ENCODE data around the gene AFP.

AFP gene

DNA sequence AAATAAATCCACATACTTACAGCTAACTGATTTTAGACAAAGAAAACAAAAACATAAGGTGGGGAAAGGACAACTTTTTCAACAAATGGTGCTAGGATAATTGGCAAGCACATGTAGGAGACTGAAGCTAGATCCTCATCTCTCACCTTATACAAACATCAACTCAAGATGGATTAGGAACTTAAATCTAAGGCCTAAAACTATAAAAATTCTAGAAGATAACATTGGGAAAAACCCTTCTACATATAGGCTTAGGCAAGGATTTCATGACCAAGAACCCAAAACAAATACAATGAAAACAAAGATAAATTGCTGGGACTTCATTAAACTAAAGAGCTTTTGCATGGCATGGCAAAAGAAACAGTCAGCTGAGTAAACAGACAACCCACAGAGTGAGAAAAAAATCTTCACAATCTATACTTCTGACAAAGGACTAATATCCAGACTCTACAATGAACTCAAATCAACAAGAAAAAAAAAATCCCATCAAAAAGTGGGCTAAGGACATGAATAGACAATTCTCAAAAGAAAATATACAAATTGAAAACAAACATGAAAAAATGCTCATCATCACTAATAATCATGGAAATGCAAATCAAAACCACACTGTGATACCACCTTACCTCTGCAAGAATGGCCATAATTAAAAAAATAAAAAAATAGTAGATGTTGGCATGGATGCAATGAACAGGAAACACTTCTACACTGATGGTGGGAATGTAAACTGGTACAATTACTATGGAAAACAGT, 14.1 kb upstream of the AFP start:
- no peaks in the 10 kb centered on the region for H3K27me3 Mint-ChIP-seq
- no peaks in the 10 kb centered on the region for H3K9me3 Mint-ChIP-seq
- no peaks in the 10 kb centered on the region for H3K36me3 Mint-ChIP-seq
- no peak overlapping the region for H3K4me3 Mint-ChIP-seq
- CTCF ChIA-PET = no interaction called here
- no peak overlapping the region for H3K27ac Mint-ChIP-seq
- no peaks in the 10 kb centered on the region for H3K4me1 Mint-ChIP-seq
- no peak for DNase-seq

DNA sequence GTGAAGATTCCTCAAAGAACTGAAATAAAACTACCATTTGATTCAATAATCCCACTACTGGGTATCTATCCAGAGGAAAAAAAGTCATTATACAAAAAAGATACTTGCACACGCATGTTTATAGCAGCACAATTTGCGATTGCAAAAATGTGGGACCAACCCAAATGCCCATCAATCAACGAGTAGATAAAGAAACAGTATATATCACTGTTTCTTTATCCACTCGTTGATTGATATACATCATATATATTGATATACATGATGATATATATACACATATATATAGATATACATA, 13.6 kb upstream of the AFP start:
- no peaks in the 10 kb centered on the region for H3K4me1 Mint-ChIP-seq
- no peaks in the 10 kb centered on the region for H3K9me3 Mint-ChIP-seq
- H3K36me3 Mint-ChIP-seq = no peaks in the 10 kb centered on the region
- CTCF ChIA-PET = no interaction called here
- H3K27ac Mint-ChIP-seq = no peak overlapping the region
- DNase-seq = no peak
- no peak overlapping the region for H3K4me3 Mint-ChIP-seq
- no peaks in the 10 kb centered on the region for H3K27me3 Mint-ChIP-seq

DNA sequence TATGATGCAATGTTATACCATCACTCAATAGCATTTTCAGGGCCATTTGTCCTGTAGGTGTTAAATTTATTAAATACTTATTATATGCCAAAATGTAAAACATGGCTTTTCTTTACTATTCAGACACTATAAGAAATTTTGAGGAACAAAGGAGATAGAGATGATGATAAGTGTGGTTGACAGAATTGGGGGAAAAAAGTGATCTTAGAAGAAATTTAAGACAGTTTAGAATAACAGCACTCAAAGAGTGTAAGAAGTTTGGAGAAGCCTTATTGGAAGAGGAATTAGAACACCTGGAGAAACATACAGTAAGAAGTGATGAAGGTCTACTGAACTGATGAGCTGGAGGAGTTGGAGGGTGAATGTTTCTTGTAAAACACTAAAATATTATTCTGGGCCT, 12.8 kb upstream of the AFP start:
- Mint-ChIP-seq H3K27me3 (no peaks in the 10 kb centered on the region), H3K9me3 (no peaks in the 10 kb centered on the region), H3K4me3 (no peak overlapping the region), H3K36me3 (no peaks in the 10 kb centered on the region), H3K27ac (no peak overlapping the region), H3K4me1 (no peaks in the 10 kb centered on the region)
- CTCF ChIA-PET = interaction anchor here (0.8 kb wide), 1 partner anchor 21 kb away, joined by 3 read pairs; no protein-coding TSS in a partner anchor
- DNase-seq = no peak

DNA sequence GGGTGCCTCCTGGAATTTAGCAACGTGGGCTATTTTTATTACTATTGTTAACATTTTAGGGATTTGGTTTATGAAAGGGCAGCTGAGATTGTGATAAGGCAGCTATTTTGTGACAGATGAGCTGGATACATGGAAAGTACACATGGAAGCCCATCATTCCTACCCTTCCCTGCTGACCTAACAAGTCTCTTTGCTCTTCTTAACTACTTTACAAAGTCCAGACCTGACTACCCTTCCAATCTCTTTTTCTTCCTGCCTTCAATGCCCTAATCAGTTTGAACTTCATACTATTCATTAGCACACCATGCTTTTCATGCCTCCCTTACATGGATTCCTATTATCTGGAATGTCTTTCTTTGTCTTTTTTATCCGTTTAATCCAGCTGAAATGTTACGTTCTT, 9.4 kb upstream of the AFP start:
- CTCF ChIA-PET = no interaction called here
- Mint-ChIP-seq H3K36me3 (no peaks in the 10 kb centered on the region), H3K27ac (no peak overlapping the region), H3K9me3 (no peaks in the 10 kb centered on the region), H3K27me3 (no peaks in the 10 kb centered on the region), H3K4me1 (no peaks in the 10 kb centered on the region), H3K4me3 (no peak overlapping the region)
- no peak for DNase-seq

DNA sequence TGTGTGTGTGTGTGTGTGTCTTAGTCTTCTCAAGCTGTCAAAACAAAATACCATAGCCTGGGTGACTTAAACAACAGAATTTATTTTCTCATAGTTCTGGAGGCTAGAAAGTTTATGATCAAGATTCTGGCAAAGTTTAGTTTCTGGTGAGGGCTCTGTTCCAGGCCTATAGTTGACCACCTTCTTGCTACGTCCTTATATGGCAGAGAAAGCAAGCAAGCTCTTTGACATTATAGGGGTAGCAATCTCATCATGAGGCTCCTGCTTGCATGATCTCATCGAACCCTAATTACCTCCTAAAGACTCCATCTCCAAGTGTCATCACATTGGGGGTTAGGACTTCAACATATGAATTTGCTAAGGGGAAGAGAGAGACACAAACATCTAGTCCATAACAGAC, 6.9 kb upstream of the AFP start:
- H3K27me3 Mint-ChIP-seq = no peaks in the 10 kb centered on the region
- no peak overlapping the region for H3K4me3 Mint-ChIP-seq
- DNase-seq = no peak
- H3K9me3 Mint-ChIP-seq = no peaks in the 10 kb centered on the region
- H3K36me3 Mint-ChIP-seq = no peaks in the 10 kb centered on the region
- CTCF ChIA-PET = interaction anchor here (1.3 kb wide), 1 partner anchor 9 kb away, joined by 3 read pairs; no protein-coding TSS in a partner anchor
- H3K27ac Mint-ChIP-seq = no peak overlapping the region
- no peaks in the 10 kb centered on the region for H3K4me1 Mint-ChIP-seq

DNA sequence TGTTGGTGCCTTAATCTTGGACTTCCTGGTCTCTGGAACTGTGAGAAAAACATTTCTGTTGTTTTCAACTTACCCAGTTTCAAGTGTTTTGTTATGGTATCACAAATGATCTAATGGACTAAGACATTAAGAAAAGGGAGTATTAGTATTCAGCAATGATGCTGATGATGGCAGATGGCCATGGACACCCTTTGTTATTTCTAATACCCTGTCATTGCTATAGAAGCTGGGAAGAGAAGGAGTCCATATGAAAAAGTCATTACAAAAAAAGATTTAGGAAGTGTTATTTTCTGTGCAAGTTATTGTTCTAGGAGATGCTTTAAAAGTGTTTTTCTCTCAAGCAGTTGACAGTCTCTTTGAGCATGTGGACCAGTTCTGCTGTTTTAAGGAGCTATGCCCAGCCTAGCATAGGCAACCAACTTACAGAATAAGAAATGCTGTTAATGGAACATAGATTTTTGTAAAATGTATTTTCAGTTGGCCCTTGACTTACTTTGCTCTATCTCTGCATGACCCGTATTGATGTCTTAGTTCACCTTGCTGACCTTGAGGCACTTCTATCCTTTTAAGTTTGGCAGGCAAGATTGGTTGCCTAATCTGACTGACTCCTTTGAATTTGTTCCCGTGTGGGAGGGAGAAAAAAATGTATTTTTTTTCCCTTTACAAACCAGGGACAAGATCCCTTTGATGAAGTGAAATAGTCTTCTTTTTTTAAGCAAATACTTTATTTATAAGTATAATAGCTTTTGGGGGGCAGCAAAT, 6.0 kb upstream of the AFP start:
- H3K9me3 Mint-ChIP-seq = no peaks in the 10 kb centered on the region
- H3K4me3 Mint-ChIP-seq = no peak overlapping the region
- H3K27me3 Mint-ChIP-seq = no peaks in the 10 kb centered on the region
- H3K27ac Mint-ChIP-seq = no peak overlapping the region
- DNase-seq = no peak
- no peaks in the 10 kb centered on the region for H3K36me3 Mint-ChIP-seq
- H3K4me1 Mint-ChIP-seq = no peaks in the 10 kb centered on the region
- CTCF ChIA-PET = no interaction called here

DNA sequence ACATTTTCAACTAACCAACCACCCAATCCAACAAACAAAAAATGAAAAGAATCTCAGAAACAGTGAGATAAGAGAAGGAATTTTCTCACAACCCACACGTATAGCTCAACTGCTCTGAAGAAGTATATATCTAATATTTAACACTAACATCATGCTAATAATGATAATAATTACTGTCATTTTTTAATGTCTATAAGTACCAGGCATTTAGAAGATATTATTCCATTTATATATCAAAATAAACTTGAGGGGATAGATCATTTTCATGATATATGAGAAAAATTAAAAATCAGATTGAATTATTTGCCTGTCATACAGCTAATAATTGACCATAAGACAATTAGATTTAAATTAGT, 4.2 kb upstream of the AFP start:
- CTCF ChIA-PET = no interaction called here
- no peak for DNase-seq
- Mint-ChIP-seq H3K27ac (no peak overlapping the region), H3K4me1 (no peaks in the 10 kb centered on the region), H3K4me3 (no peak overlapping the region), H3K27me3 (no peaks in the 10 kb centered on the region), H3K36me3 (no peaks in the 10 kb centered on the region), H3K9me3 (no peaks in the 10 kb centered on the region)

DNA sequence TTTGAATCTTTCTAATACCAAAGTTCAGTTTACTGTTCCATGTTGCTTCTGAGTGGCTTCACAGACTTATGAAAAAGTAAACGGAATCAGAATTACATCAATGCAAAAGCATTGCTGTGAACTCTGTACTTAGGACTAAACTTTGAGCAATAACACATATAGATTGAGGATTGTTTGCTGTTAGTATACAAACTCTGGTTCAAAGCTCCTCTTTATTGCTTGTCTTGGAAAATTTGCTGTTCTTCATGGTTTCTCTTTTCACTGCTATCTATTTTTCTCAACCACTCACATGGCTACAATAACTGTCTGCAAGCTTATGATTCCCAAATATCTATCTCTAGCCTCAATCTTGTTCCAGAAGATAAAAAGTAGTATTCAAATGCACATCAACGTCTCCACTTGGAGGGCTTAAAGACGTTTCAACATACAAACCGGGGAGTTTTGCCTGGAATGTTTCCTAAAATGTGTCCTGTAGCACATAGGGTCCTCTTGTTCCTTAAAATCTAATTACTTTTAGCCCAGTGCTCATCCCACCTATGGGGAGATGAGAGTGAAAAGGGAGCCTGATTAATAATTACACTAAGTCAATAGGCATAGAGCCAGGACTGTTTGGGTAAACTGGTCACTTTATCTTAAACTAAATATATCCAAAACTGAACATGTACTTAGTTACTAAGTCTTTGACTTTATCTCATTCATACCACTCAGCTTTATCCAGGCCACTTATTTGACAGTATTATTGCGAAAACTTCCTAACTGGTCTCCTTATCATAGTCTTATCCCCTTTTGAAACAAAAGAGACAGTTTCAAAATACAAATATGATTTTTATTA, 3.6 kb upstream of the AFP start:
- H3K4me1 Mint-ChIP-seq = no peaks in the 10 kb centered on the region

DNA sequence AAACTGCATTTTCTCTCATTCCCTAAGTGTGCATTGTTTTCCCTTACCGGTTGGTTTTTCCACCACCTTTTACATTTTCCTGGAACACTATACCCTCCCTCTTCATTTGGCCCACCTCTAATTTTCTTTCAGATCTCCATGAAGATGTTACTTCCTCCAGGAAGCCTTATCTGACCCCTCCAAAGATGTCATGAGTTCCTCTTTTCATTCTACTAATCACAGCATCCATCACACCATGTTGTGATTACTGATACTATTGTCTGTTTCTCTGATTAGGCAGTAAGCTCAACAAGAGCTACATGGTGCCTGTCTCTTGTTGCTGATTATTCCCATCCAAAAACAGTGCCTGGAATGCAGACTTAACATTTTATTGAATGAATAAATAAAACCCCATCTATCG, 2.9 kb upstream of the AFP start:
- Mint-ChIP-seq H3K4me3 (no peak overlapping the region), H3K27ac (no peak overlapping the region), H3K9me3 (no peaks in the 10 kb centered on the region), H3K4me1 (no peaks in the 10 kb centered on the region), H3K27me3 (no peaks in the 10 kb centered on the region), H3K36me3 (no peaks in the 10 kb centered on the region)
- no peak for DNase-seq
- CTCF ChIA-PET = interaction anchor here (1.4 kb wide), 1 partner anchor 13 kb away, joined by 3 read pairs; no protein-coding TSS in a partner anchor

More for the DNA sequence above, 3.6 kb upstream of the AFP start:
- no peaks in the 10 kb centered on the region for H3K9me3 Mint-ChIP-seq
- no peak overlapping the region for H3K4me3 Mint-ChIP-seq
- H3K27me3 Mint-ChIP-seq = no peaks in the 10 kb centered on the region
- no peaks in the 10 kb centered on the region for H3K36me3 Mint-ChIP-seq
- no peak for DNase-seq
- H3K27ac Mint-ChIP-seq = no peak overlapping the region
- CTCF ChIA-PET = interaction anchor here (1.4 kb wide), 1 partner anchor 14 kb away, joined by 3 read pairs; no protein-coding TSS in a partner anchor

DNA sequence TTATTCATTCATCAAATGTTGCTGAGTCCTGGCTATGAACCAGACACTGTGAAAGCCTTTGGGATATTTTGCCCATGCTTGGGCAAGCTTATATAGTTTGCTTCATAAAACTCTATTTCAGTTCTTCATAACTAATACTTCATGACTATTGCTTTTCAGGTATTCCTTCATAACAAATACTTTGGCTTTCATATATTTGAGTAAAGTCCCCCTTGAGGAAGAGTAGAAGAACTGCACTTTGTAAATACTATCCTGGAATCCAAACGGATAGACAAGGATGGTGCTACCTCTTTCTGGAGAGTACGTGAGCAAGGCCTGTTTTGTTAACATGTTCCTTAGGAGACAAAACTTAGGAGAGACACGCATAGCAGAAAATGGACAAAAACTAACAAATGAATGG, 1.7 kb upstream of the AFP start:
- Mint-ChIP-seq H3K36me3 (no peaks in the 10 kb centered on the region), H3K4me3 (no peak overlapping the region), H3K4me1 (no peaks in the 10 kb centered on the region), H3K27ac (no peak overlapping the region), H3K27me3 (no peaks in the 10 kb centered on the region), H3K9me3 (no peaks in the 10 kb centered on the region)
- CTCF ChIA-PET = no interaction called here
- DNase-seq = no peak

DNA sequence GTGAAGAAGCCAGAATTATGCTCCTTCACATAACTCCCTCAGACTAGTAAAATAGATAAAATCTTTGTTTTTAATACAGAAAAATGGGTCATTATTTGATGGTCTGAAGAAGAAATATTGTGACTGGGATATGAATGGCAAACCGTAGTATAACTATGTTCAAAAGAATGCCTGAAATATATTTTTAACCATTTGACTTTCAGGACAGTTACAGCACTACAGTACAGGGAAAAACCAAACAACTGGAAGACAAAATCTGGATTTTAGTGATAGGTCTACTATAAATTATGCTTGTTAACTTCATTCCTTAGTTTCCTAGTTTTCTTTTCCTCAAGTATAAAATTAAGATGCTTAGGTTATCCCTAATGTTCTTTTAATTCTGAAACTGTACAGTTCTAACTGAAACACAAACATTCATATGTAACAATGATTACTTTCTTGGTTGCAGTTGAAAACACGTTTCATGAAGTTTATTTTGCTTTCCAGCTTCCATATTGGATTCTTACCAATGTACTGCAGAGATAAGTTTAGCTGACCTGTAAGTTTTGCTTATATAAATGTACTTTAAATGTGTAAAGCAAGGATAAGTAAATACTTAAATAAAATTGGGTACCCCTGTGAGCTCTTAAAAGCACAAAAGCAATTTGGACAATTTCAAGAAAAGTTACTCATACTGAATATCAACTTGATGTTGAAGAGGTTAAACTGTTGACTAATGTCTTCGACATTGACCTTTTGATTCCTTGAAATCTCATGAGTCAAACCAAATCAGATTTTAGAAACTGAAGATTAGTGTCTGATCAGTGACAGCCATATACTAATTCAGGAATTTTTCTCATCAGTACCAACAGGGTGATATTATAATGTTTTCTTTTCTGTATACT, 895 bp downstream of the AFP start:
- H3K4me3 Mint-ChIP-seq = no peak overlapping the region
- no peak for DNase-seq
- H3K9me3 Mint-ChIP-seq = no peaks in the 10 kb centered on the region
- H3K4me1 Mint-ChIP-seq = no peaks in the 10 kb centered on the region
- no peaks in the 10 kb centered on the region for H3K36me3 Mint-ChIP-seq
- no peaks in the 10 kb centered on the region for H3K27me3 Mint-ChIP-seq
- no peak overlapping the region for H3K27ac Mint-ChIP-seq
- CTCF ChIA-PET = interaction anchor here (1.1 to 1.5 kb wide), 2 partner anchors 8 to 9 kb away, joined by 3 to 4 read pairs; no protein-coding TSS in a partner anchor

DNA sequence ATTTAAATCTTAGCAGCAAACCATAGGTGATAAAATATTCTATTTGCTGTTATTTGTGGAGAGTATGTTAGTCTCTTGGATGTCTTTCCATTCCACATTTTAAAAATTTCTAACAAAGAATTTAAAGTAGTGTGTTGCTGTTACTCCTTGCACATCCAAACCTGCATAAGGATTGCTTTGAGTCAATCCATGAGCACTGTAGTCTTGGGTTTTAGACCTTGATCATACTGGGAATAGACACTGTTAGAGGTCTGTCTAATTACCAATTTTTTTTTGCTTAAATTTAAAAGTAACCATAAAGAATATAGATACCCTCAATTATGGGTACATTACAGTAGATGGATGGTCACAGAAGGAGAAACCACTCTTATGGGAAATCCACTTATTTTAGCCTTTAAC, 1.5 kb downstream of the AFP start:
- H3K9me3 Mint-ChIP-seq = no peaks in the 10 kb centered on the region
- CTCF ChIA-PET = interaction anchor here (1.1 to 1.5 kb wide), 2 partner anchors 9 kb away, joined by 3 to 4 read pairs; no protein-coding TSS in a partner anchor
- no peaks in the 10 kb centered on the region for H3K36me3 Mint-ChIP-seq
- H3K4me1 Mint-ChIP-seq = no peaks in the 10 kb centered on the region
- no peak overlapping the region for H3K27ac Mint-ChIP-seq
- H3K27me3 Mint-ChIP-seq = no peaks in the 10 kb centered on the region
- no peak overlapping the region for H3K4me3 Mint-ChIP-seq
- no peak for DNase-seq

DNA sequence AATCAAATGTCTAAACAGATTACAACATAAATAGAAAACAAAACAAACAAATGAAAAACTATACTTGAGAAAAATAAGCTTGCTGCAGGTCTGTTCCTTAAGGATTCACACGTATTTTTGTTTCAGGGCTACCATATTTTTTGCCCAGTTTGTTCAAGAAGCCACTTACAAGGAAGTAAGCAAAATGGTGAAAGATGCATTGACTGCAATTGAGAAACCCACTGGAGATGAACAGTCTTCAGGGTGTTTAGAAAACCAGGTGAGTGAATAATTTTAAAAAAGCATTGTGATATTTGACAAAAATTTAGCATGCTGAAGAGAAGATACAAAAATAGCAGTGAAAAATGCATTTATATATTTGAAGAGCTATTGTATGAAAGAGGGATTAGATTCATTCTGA, 2.0 kb downstream of the AFP start:
- Mint-ChIP-seq H3K4me3 (no peak overlapping the region), H3K9me3 (no peaks in the 10 kb centered on the region), H3K36me3 (no peaks in the 10 kb centered on the region), H3K27me3 (no peaks in the 10 kb centered on the region), H3K27ac (no peak overlapping the region), H3K4me1 (no peaks in the 10 kb centered on the region)
- DNase-seq = no peak
- CTCF ChIA-PET = interaction anchor here (1.5 kb wide), 1 partner anchor 10 kb away, joined by 3 read pairs; no protein-coding TSS in a partner anchor
